Suprapubic skin (tissue), 4 donors: ENCODE measurements around the gene ETNK2.

Experiments
- EP300 ChIP-seq: sonication (generic); formaldehyde crosslinking; IDR thresholded peaks from one replicate; pipeline ENCODE4 v1.6.1; 2017; ENCODE audit warnings: antibody characterized with exemption
- POLR2A ChIP-seq, 2 donors: fragments of 450-650 bp; IDR thresholded peaks; one replicate each; pipeline ENCODE4 v1.6.1; 2017; ENCODE audit warnings: antibody characterized with exemption in 2 of 2, mild to moderate bottlenecking in 2 of 2, moderate library complexity in 2 of 2
- POLR2AphosphoS5 ChIP-seq, 3 donors: sonication (generic); formaldehyde crosslinking; IDR thresholded peaks; one replicate each; pipeline ENCODE4 v1.6.1; 2017; ENCODE audit warnings: antibody characterized with exemption in 3 of 3

- no peak for TF ChIP-seq EP300
- no peak for TF ChIP-seq POLR2A (IDR thresholded peaks at IDR 0.05)
- TF ChIP-seq POLR2AphosphoS5 (IDR thresholded peaks at IDR 0.05), result no peak
These were observed 37.9 kb downstream of the ETNK2 start for GRCh38 chr1:204113896-204114295.
